GM12873 (cell line): Measurements from ENCODE around the gene HTR4.

ENCODE experiments used
- CTCF ChIP-seq: IDR thresholded peaks from 2 replicates; pipeline ENCODE4 v1.5.1; 2012; ENCODE audit warnings: low read depth, mild to moderate bottlenecking, moderate library complexity, low read length, control low read depth; ENCODE audit not compliant: insufficient read depth; ENCODE audit errors: missing control alignments

The HTR4 gene

GRCh38 chr5:148491015-148491792 is 163.1 kb downstream of the HTR4 start:
- TF ChIP-seq CTCF: no peak

- no peak for TF ChIP-seq CTCF
Measured at GRCh38 chr5:148488757-148489156, 165.6 kb downstream of the HTR4 start.

- no peak for TF ChIP-seq CTCF
Measured at GRCh38 chr5:148486456-148486855, 167.9 kb downstream of the HTR4 start.

- TF ChIP-seq CTCF: no peak
Measured at GRCh38 chr5:148484651-148485050, 169.7 kb downstream of the HTR4 start.

- no peak for TF ChIP-seq CTCF
Measured at GRCh38 chr5:148483750-148484149, 170.6 kb downstream of the HTR4 start.

GRCh38 chr5:148482697-148483462 is 171.4 kb downstream of the HTR4 start:
- peak; percentile 89 for TF ChIP-seq CTCF

- no peak for TF ChIP-seq CTCF
Measured at GRCh38 chr5:148482196-148482595, 172.1 kb downstream of the HTR4 start.
